Subcutaneous abdominal adipose tissue (tissue), 5 donors: ENCODE results near the gene THUMPD2.

Experiments
- H3K27ac ChIP-seq: one replicate; pipeline ENCODE4 v1.7.0; 2013; ENCODE audit warnings: low read depth, mild to moderate bottlenecking, inconsistent platforms, low read length, moderate library complexity
- H3K27me3 ChIP-seq, 5 donors: one replicate each; pipeline ENCODE4 v1.7.0; 2013; ENCODE audit warnings: low read length in 5 of 5, inconsistent platforms in 1 of 5; ENCODE audit not compliant: control insufficient read depth in 5 of 5, insufficient read depth in 4 of 5
- H3K36me3 ChIP-seq, 5 donors: one replicate each; pipeline ENCODE4 v1.7.0; 2013; ENCODE audit warnings: low read length in 5 of 5; ENCODE audit not compliant: control insufficient read depth in 5 of 5, insufficient read depth in 5 of 5
- H3K4me1 ChIP-seq, 5 donors: one replicate each; pipeline ENCODE4 v1.7.0; 2013; ENCODE audit warnings: low read length in 5 of 5, mild to moderate bottlenecking in 3 of 5, moderate library complexity in 1 of 5; ENCODE audit not compliant: control insufficient read depth in 5 of 5, insufficient read depth in 5 of 5
- H3K4me3 ChIP-seq, 5 donors: one replicate each; pipeline ENCODE4 v1.7.0; 2013; ENCODE audit warnings: low read length in 5 of 5, low read depth in 1 of 5
- H3K9ac ChIP-seq, 5 donors: one replicate each; pipeline ENCODE4 v1.7.0; 2013; ENCODE audit warnings: low read length in 5 of 5, mild to moderate bottlenecking in 4 of 5, moderate library complexity in 3 of 5
- H3K9me3 ChIP-seq, 5 donors: one replicate each; pipeline ENCODE4 v1.7.0; 2013; ENCODE audit warnings: low read length in 5 of 5; ENCODE audit not compliant: control insufficient read depth in 5 of 5
- donor health status: healthy.
- donor health status: healthy.
- donor health status: healthy.
- donor health status: healthy.
- donor health status: healthy.

The THUMPD2 gene

GRCh38 chr2:39693245-39693644 is 85.8 kb downstream of the THUMPD2 start:
- Histone ChIP-seq H3K36me3 (no peaks in the 10 kb centered on the region), H3K27ac (no peak overlapping the region), H3K4me3 (no peak overlapping the region), H3K9me3 (peaks cover 0 to 9% (median 8%) of the 10 kb centered on the region in 5 donors), H3K27me3 (no peaks in the 10 kb centered on the region), H3K9ac (no peak overlapping the region), H3K4me1 (peaks cover 0 to 17% (median 2%) of the 10 kb centered on the region in 5 donors)

GRCh38 chr2:39689876-39690275 is 89.2 kb downstream of the THUMPD2 start:
- Histone ChIP-seq H3K9me3 (peaks cover 0 to 9% (median 8%) of the 10 kb centered on the region in 5 donors), H3K4me1 (no peaks in the 10 kb centered on the region), H3K36me3 (no peaks in the 10 kb centered on the region), H3K27me3 (no peaks in the 10 kb centered on the region), H3K9ac (no peak overlapping the region), H3K4me3 (no peak overlapping the region), H3K27ac (no peak overlapping the region)

GRCh38 chr2:39689272-39689841 is 89.7 kb downstream of the THUMPD2 start:
- Histone ChIP-seq H3K4me1 (no peaks in the 10 kb centered on the region), H3K27ac (no peak overlapping the region), H3K4me3 (no peak overlapping the region), H3K9ac (no peak overlapping the region), H3K9me3 (peaks cover 0 to 9% (median 8%) of the 10 kb centered on the region in 5 donors), H3K27me3 (no peaks in the 10 kb centered on the region), H3K36me3 (no peaks in the 10 kb centered on the region)

GRCh38 chr2:39688181-39688580 is 90.9 kb downstream of the THUMPD2 start:
- no peaks in the 10 kb centered on the region for H3K36me3 ChIP-seq
- H3K27me3 ChIP-seq, result no peaks in the 10 kb centered on the region
- no peak overlapping the region for H3K4me3 ChIP-seq
- H3K9ac ChIP-seq, result no peak overlapping the region
- H3K27ac ChIP-seq, result no peak overlapping the region
- H3K4me1 ChIP-seq, result no peaks in the 10 kb centered on the region
- H3K9me3 ChIP-seq, result peaks cover 0 to 9% (median 8%) of the 10 kb centered on the region in 5 donors

- H3K4me1 ChIP-seq, result no peaks in the 10 kb centered on the region
- H3K27ac ChIP-seq, result no peak overlapping the region
- H3K36me3 ChIP-seq, result no peaks in the 10 kb centered on the region
- H3K4me3 ChIP-seq, result no peak overlapping the region
- H3K9me3 ChIP-seq, result peaks cover 0 to 9% (median 8%) of the 10 kb centered on the region in 5 donors
- H3K27me3 ChIP-seq, result no peaks in the 10 kb centered on the region
- no peak overlapping the region for H3K9ac ChIP-seq
These were observed 92.6 kb downstream of the THUMPD2 start for GRCh38 chr2:39686456-39686855.
